T-helper 1 cell (primary cell): Measurements from ENCODE around the gene ANKUB1.
"Not testable (repeated sequence)": the region's sequence is repeated elsewhere in the genome, so short reads cannot be mapped to it uniquely, and the experiment has no call there.

Experiments used
- DNase-seq, 5 donors: peaks; one replicate each; pipeline ENCODE4 v3.0.0-alpha.2; 2012 to 2020
- total RNA-seq, 4 donors: gene quantifications; one replicate each; lab custom pipeline; 2026; lab: John Stamatoyannopoulos, UW

The ANKUB1 gene, protein sequence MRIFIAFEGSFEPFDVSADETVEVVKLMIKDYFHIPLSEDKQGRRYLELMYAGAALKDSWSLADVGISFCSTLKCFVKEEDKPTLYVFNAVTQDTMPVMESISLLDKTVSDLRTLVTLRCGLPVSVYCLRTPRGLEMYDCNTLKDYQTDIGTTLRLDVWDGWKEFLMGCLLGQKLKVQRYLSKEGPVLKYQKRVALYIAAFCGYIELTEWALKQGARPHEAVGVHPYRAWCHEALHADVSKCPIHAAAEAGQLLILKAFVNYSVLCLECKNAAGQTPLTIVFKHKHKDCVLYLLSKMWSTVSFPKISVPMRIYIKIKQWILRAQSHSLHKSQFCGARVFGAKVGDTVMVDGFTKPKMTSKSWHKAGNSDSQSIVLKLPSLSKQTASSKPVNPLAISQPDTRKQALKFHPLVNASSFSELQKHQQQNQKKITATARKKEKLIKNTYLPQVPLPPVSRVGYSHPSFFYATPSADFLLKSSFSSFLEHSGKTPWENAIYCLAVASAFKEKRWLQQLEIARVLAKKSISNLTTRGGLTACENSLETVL
- total RNA-seq = 0 reads per million in 4 donors

DNA sequence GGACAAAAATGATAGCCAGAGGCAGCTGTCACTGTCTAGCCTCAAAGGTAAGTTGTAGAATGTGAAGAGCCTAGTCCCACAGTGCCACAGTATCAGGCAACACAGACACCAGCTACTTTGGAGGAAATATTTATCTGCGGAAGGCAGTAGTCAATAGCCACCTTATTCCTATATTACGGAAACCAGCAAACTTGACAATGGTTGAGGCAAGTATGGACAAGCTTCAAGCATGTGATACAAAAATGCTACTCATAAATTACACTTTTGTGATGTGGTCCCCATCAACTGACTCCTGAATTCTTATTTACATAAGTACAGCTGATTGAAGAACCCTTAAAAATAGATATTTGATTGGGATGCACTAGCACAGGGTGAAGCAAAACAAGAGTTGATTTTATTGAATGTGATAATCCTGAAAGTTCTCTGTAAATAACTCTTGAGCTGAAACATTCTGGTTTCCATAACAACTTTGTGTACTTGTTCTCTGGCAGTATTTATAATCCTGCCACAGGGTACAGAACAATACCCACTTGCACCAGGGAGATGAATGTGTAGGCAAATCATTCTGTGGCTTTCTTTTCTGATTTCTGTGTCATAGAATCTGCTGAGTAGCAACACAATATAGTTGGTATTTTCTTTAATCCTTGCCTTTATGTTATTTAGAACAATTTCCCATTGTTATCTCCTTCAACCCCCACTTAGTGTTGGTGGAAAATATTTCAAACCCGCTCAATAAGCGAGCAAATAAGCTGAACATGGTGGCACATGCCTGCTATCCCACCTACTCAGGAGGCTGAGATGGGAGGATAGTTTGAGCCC, at the start of gene ANKUB1:
Gene ANKUB1 (minus strand): TSS at position 103 of the 819 bp plus-strand sequence. CDS start 188 bp downstream, outside the sequence.
- no peak for DNase-seq

DNA sequence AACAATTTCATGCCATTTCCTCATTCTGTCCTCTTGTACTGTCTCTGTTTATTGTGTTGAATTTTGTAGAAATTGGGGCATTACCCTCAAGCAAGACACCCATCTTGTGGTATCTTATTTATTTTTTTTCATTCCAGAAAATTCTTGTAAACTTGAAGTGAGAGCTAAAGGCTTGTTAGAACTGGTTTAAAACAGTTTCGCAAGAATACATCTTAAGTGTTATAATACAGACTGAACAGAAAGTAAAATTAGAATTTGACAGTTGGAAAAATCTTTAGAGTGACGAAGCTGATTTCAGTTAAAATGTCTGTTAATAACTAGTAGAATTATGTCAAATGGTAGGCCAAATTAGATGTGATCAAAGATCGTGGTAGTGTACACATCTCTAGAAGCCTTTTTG, 47.5 kb upstream of the ANKUB1 start:
- no peak for DNase-seq

DNA sequence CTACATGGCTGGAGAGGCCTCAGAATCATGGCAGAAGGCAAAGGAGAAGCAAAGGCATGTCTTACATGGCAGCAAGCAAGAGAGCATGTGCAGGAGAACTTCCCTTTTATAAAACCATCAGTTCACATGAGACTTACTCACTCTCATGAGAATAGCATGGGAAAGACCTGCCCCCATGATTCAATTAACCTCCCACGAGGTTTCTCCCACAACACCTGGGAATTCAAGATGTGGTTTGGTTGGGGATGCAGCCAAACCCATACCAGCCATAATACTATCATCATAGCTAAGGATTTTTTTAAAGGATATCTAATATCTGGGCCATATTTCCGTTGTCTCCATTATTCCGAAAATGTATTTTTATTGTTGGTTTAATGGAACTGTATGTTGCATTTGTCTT, 47.1 kb upstream of the ANKUB1 start:
- DNase-seq = not testable (repeated sequence)

DNA sequence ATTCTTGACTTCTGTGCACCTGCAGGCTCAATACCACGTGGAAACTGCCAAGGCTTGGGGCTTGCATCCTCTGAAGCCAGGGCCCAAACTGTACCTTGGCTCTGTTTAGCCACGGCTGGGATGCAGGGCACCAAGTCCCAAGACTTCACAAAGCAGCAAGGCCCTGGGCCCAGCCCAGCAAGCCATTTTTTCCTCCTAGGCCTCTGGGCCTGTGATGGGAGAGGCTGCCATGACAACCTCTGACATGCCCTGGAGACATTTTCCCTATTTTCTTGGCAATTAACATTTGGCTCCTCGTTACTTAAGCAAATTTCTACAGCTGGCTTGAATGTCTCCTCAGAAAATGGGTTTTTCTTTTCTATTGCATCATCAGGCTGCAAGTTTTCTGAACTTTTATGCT, 46.1 kb upstream of the ANKUB1 start:
- not testable (repeated sequence) for DNase-seq

DNA sequence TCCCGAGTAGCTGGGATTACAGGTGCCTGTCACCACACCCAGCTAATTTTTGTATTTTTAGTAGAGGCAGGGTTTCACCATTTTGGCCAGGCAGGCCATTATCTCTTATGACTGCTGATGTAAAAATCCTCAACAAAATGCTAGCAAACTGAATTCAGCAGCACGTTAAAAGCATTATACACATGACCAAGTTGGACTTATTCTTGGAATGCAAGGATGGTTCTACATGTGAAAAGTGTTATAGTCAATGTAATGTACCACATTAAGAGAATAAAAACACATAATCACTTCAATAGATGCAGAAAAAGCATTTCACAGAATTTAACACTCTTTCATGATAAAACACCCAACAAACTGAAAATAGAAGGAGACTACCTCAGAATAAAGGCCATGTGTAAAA, 40.9 kb upstream of the ANKUB1 start:
- no peak for DNase-seq

DNA sequence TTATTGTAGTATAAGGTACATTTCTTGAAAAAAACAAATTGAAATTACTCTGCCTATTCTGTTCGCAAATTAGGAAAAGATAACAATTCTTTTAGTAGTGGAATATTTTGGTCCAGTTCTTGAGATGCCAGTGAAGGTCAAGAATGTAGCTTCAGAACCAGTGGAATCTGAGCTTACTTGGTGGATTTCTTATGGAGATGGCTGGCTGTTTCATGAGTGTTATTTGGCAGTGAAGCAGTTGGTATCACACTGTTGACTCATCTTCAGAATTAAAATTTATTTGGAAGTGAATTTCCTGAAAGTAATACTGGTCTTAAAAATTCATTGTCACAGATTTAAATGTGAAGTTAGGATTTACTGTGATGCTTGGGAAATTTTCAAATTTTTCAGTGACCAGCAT, 39.7 kb upstream of the ANKUB1 start:
- DNase-seq = no peak

DNA sequence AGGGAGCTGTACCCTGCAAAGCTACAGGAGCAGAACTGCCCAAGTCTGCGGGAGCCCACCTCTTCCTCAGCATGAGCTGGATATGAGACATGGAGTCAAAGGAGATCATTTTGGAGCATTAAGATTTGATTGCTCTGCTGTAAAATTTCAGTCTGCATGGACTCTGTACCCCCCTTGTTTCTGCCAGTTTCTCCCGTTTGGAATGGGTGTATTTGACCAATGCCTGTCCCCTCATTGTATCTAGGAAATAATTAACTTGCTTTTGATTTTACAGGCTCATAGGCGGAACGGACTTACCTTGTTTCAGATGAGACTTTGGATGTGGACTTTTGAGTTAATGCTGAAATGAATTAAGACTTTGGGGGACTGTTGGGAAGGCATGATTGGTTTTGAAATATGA, 39.0 kb upstream of the ANKUB1 start:
- DNase-seq = no peak

DNA sequence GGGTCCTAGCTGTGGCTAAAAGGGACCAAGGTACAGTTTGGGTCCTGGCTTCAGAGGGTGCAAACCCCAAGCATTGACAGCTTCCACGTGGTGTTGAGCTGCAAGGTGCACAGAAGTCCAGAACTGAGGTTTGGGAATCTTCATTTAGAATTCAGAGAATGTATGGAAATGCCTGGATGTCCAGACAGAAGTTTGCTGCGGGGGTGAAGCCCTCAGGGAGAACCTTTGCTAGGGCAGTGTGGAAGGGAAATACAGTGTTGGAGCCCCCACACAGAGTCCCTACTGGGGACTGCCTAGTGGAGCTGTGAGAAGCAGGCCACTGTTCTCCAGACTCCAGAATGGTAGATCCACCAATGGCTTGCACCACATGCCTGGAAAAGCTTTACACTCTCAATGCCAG, 38.5 kb upstream of the ANKUB1 start:
- no peak for DNase-seq

DNA sequence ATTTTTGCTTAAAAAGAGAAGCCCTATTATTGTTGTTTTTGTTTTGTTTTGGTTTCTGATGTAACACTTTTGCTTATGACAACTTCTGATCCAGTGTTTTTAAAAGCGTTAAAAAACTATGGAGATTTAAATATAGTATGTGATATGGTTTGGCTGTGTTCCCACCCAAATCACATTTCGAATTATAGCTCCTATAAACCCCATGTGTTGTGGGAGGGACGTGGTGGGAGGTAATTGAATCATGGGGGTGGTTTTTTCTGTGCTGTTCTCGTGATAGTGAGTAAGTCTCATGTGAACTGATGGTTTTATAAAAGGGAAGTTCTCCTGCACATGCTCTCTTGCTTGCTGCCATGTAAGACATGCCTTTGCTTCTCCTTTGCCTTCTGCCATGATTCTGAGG, 37.3 kb upstream of the ANKUB1 start:
- DNase-seq = not testable (repeated sequence)

DNA sequence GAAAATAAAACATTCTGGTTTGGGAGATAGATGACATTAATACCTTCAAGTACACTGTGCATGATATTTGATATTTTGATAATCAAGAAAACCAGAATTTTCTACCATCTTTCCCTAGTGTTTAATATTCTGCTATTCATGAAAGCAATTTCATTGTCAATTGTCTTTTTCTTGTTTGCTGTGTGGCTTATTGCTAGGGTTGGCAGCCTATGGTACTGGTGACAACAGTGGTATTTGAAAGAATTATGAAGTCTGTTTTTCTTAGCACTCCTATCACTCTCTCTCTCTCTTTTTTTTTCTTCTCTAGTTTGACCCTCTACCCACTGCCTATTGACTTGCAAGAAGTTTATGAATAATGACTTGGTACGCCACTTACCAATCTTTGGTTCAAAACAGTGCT, 36.0 kb upstream of the ANKUB1 start:
- no peak for DNase-seq

DNA sequence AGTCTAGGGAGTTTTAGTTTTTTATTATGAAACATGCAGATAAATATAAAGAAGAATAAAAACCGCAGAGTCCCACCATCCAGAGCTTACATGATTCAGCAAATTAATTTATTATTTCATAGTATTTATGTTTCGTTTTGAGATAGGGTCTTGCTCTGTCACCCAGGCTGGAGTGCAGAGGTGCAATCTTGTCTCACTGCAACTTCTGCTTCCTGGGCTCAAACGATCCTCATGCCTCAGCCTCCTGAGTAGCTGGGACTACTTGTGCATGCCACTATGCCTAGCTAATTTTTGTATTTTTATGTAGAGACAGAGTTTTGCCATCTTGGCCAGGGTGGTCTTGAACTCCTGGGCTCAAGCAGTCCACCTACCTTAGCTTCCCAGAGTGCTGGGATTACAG, 34.3 kb upstream of the ANKUB1 start:
- DNase-seq = no peak

DNA sequence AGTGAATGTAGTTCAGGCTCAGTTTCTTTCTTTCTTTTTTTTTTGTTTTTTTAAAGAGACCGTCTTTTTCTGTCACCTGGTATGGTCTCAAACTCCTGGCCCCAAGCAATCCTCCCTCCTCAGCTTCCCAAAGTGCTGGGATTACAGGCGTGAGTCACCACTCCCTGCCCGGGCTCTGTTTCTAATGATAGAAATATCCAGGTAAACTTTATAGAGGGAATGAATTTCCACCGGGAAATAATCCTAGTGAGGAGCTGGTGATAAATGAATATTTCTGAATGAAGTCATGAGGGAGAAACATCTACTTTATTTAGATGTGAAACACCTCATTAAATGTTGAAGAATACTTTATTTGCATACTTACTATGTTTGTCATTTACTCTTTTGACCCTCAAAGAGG, 27.8 kb upstream of the ANKUB1 start:
- DNase-seq = no peak

DNA sequence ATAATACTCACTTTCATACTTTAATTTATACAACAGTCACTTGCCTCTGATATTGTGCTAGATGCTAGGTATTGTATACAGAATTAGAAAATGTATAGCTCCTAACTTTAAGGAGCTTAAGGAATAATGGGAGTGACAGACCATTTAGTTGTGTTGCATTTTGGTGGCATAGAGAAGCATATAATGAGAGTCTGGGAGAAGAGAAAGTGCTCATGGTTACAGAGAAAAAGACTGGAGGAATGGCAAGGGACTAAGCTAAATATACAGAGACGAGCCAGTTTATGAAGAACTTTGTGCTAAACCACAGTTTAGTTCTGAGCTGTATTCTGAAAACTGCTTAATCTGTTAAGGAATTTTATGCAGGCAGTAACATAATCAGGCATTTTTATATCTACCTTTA, 27.1 kb upstream of the ANKUB1 start:
- DNase-seq = no peak

DNA sequence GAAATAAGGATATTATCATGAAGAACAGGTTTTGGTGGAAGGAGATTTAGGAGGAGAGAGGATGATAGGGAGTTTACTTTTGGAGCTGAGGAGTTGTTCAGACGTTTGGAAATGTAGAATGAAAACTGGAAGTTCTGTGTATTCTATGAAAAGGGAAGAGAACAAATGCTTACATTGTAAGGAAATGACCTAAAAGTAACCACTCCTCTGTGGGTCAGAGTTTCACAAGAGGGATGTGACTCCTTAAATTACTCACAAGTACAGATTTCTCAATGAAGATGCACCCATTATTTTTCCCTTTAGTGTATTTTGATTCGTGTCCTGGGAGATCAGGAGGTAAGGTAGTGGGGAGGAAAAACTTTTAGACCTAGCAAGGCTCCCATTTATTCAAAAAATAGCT, 24.6 kb upstream of the ANKUB1 start:
- peak in 1 of 5 donors; percentile 16 for DNase-seq

DNA sequence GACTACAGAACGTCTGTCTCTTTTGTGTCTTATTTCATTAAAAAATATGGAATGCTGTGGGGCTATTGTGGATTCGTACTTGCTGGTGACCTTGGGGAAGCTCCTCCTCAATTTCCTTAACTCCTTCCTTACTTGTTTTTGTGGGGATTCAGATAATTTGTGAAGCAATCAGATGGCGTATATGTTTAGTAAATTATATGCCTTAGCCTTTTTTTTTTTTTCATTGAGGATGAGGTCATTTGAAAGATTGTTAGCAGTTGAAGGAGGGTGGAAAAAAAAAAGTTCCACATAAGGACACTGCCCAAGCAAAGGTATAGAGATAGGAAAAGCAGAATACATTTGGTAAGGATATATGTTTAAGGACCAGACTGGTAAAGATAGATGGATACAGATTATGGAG, 24.0 kb upstream of the ANKUB1 start:
- DNase-seq = no peak

DNA sequence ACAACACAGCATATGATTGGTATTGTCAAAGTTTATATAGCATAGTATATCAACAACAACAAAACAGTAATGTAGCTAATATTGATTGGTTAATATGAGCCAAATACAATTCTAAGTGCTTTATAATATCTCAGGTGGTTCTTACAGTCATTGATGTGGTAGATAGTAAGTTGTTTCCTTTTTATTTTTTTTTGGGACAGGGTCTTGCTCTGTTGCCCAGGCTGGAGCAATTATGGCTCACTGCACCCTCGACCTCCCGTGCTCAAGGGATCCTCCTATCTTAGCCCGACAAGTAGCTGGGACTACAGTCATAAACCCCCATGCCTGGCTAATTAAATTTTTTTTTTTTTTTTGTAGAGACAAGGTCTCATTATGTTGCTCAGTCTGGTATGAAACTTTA, 23.4 kb upstream of the ANKUB1 start:
- DNase-seq = no peak

DNA sequence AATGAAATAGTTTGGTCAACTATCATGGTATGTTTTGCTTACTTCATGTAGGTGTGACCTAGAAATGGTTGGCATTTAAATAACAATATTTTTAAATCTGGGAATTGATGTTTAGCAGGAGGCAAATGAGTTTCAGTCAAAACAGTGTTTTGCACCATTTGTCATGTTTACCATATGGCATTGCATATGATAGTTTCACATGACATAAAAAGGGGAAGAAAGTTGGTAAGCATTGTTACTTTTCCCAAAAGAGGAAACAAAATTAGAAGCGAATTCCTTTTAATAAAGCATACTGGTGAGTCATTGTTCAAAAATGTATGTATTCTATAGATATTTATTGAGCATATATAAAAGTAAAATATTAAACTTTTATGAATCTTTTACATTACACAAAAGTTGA, 23.0 kb upstream of the ANKUB1 start:
- no peak for DNase-seq

DNA sequence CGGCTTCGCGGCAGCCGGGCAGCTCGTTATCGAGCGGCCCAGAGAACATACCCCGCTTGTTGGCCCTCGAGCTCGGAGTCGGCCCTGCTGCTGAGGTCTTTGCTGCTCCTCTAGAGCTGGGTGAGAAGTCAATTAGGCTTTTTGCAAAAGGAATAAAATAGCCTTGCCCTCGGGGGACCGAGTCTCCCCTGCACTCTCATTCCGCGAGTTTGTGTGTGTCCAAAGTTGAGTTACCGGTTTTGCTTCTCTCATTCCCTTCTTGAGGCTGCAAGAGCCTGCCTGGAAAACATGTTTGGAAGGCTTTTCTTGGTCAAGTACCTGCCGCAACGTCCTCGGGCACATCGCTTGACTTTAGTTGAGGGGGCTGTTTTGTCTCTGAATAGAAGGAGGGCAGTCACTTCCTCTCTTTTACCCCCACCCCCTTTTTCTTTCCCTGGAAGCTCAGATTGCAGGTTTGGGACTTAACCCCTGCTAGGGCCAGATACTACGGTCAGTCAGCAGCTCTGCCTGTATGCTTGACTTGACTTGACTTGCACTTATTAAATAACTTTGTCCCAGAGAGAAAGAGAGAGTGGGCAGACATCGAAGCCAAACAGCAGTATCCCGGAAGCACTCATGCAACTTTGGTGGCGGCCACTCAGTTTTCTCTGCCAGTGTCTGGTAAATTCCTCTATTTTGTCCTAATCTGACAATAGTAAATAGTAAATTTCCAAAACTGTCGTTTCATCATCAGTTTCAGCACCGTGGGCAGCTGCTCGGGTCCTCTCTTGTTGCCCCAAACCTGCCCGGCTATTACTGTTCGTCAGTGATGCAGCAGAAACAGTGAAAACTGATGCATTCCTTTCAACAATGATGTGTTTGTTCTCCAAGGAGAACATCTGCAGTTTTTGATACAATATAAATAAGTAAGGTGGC, 21.3 kb upstream of the ANKUB1 start:
- peak in 2 of 5 donors; percentile 5 to 20 for DNase-seq

DNA sequence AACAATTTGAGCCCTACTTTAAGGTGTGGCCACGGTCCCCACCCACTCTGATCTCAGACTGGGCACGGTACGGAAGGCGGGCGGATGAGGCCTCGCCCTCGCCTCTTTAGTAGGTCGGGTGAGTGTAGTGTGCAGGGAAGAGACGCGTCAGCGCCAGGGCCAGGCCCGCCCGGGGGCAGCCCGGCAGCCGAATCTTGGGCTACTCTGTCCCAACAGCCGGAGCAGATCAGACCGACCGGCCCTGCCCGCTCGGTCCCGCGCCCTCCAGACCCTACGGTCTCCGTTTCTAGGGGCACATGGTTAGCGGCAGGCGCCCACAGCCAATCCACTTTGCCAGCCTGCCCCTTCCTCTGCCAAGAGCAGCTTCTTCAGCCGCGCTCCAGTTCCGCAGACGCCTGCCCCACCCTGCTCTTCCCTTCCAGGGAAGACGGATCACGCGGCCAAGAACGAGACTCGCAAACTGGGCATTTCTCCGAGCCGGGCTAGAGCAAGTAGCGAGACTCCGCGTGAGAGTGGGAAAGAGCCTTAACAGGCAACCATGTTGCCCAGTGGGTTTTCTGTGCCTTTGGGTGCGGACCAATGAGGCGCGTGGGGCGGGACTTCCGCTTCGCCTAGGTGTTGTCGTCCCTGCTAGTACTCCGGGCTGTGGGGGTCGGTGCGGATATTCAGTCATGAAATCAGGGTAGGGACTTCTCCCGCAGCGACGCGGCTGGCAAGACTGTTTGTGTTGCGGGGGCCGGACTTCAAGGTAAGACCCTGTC, 20.4 kb upstream of the ANKUB1 start, which contains the start of gene RNF13:
Gene RNF13 (plus strand): TSS at position 610 of the 761 bp plus-strand sequence. CDS start 32,812 bp downstream, outside the sequence.
- peak; percentile 82 to 91 (median 86) for DNase-seq

DNA sequence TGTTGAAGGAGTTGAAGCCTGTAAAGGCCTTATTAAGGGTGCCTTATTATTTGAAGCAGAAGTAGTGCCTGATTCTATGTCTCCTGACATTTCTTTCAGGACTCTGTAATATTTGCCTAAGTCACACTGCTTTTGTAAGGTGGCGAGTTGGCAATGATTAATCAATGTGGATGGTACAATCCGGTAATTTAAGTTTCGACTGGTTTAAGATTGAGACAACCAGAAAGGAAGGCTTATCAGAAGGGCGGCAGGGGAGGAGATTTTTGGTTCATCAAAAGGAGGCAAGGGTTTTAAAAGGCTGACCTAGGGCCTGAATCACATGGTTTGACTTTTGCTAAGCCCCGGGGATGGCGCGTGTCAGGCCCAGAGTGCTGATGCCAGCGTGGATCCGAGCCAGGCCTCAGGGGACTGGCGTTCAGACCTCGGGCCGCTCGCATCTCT, 19.8 kb upstream of the ANKUB1 start:
- no peak for DNase-seq

DNA sequence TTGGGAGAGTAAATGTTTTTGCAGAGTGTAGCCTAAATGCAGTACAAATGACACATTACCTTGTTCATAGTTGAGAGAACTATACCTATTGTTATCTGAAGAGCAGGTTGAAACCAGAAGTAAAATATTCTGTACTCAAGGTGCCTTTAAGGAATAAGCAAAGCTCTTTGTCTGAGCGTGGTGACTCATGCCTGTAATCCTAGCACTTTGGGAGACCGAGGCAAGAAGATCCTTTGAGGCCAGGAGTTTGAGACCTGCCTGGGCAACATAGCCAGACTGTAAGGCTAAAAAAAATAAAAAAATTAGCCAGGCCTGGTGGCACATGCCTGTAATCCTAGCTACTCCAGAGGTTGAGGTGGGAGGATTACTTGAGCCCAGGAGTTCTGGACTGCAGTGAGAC, 18.5 kb upstream of the ANKUB1 start:
- DNase-seq = no peak

DNA sequence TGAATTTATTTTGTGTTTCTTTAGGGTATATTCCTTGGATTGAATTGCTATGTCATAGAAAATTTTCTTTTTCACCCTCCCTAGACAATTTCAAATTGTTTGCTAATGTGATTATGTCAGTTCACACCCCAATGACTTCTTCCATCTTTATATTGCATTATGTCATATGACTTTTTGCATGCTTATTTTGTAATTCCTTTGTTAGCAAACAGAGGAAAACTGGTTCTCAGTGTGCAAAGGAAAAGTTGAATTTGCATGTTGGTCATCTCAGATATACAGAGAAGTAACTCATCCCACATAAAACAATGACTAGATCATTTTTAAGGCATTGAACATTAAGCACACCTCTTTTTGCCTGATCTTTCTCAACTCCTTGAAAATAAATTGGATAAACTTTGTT, 17.3 kb upstream of the ANKUB1 start:
- no peak for DNase-seq
